Panc1 (cell line): ENCODE results near the gene CDH12.

ENCODE experiments used
- CTCF ChIP-seq: fragments of 450-650 bp; IDR thresholded peaks from 2 replicates; pipeline ENCODE4 v1.5.1; 2017; ENCODE audit warnings: mild to moderate bottlenecking
- POLR2AphosphoS5 ChIP-seq: IDR thresholded peaks from 2 replicates; pipeline ENCODE4 v1.6.1; 2012; ENCODE audit warnings: mild to moderate bottlenecking, low read depth, low read length, moderate library complexity
- REST ChIP-seq, 2 experiments: IDR thresholded peaks; 2 replicates each; pipeline ENCODE4 v1.6.1; 2011 to 2012; ENCODE audit warnings: low read depth in 2 of 2, control low read depth in 1 of 2, low read length in 1 of 2, mild to moderate bottlenecking in 1 of 2, moderate library complexity in 1 of 2; ENCODE audit not compliant: insufficient read depth in 1 of 2
- SIN3A ChIP-seq: IDR thresholded peaks from 2 replicates; pipeline ENCODE4 v1.6.1; 2012; ENCODE audit warnings: low read depth, mild to moderate bottlenecking, low read length, moderate library complexity, borderline replicate concordance; ENCODE audit not compliant: insufficient read depth
- TCF7L2 ChIP-seq: IDR thresholded peaks from 2 replicates; pipeline ENCODE4 v1.6.1; 2011; ENCODE audit warnings: mild to moderate bottlenecking, low read depth, low read length, inconsistent platforms

- TF ChIP-seq CTCF (no peak), TCF7L2 (no peak), REST (IDR thresholded peaks at IDR 0.05; ENCODE audit: insufficient read depth in 1 of 2, low read depth in 2 of 2, low read length in 1 of 2) (no peak), POLR2AphosphoS5 (no peak), SIN3A (no peak)
Observed at GRCh38 chr5:22354956-22355355, 498.2 kb downstream of the CDH12 start.
